Left lung (tissue), 10 donors: ENCODE data around the gene FMO3. TPM values are rescaled to one million over a fixed set of nuclear protein-coding genes. Genes with fewer than 3 reads are reported as not detected.

Source experiments
- ATAC-seq: fragments of 200-7000 bp; cut with Tn5 transposase; one replicate; pipeline ENCODE4 v1.9.1; 2020; ENCODE audit warnings: moderate library complexity
- DNase-seq, 4 donors: peaks; one replicate each; pipeline ENCODE4 v3.0.0-alpha.2; 2013 to 2020
- H3K27ac ChIP-seq, 2 donors: fragments of 200-600 bp; sonication (generic) in 1 of 2; one replicate each; pipeline versions ENCODE4 v1.5.0 to v1.8.0; 2020 to 2021
- H3K27me3 ChIP-seq, 2 donors: fragments of 200-600 bp; sonication (generic) in 1 of 2; one replicate each; pipeline versions ENCODE4 v1.5.0 to v1.8.0; 2020 to 2021
- H3K36me3 ChIP-seq, 2 donors: fragments of 200-600 bp; sonication (generic) in 1 of 2; one replicate each; pipeline versions ENCODE4 v1.5.0 to v1.8.0; 2020 to 2021
- H3K4me1 ChIP-seq, 2 donors: fragments of 200-600 bp; one replicate each; pipeline ENCODE4 v1.8.0; 2021
- H3K4me3 ChIP-seq, 2 donors: fragments of 200-600 bp; sonication (generic) in 1 of 2; one replicate each; pipeline versions ENCODE4 v1.5.0 to v1.8.0; 2020 to 2021; ENCODE audit warnings: mild to moderate bottlenecking in 1 of 2
- H3K9me3 ChIP-seq, 2 donors: fragments of 200-600 bp; sonication (generic) in 1 of 2; one replicate each; pipeline versions ENCODE4 v1.5.0 to v1.8.0; 2020 to 2021
- CTCF ChIP-seq, 2 donors: fragments of 200-600 bp; sonication (generic) in 1 of 2; IDR thresholded peaks; one replicate each; pipeline versions ENCODE4 v1.5.0 to v1.8.0; 2021; ENCODE audit warnings: antibody characterized with exemption in 2 of 2
- intact Hi-C, 2 donors: fragments of 100-400 bp; cut with DNase I; formaldehyde crosslinking; loops; one replicate each; pipeline versions ENCODE4 v1.11.2 to v1.14.2; 2022
- polyA plus RNA-seq, 6 donors: library from polyadenylated mRNA; unstranded; fragments of 120-200 nt; gene quantifications; one replicate each; pipeline ENCODE4 v1.2.1, GENCODE V29; 2013; ENCODE audit not compliant: insufficient read length in 6 of 6
- total RNA-seq, 2 donors: library from RNA; stranded (reverse); fragmentation: NEBNext Ultra II Directional; extraction: Animal tissue kit (Norgen Biotek cat#: 25700); gene quantifications; one replicate each; pipeline ENCODE4 v1.2.1, GENCODE V29; 2021
- donor health status: DM: no; HTN: yes; CAD: no.
- donor health status: DM: no; HTN: no; CAD: no.

Gene FMO3
- total and polyA plus RNA-seq, 8 donors: 0.97 to 5.4 (median 1.7) TPM

- no peak for TF ChIP-seq CTCF (IDR thresholded peaks at IDR 0.05)
- Histone ChIP-seq H3K4me1 (no peaks in the 10 kb centered on the region), H3K9me3 (no peaks in the 10 kb centered on the region), H3K36me3 (no peaks in the 10 kb centered on the region), H3K27ac (no peak overlapping the region), H3K4me3 (no peak overlapping the region), H3K27me3 (no peaks in the 10 kb centered on the region)
- ATAC-seq: no peak
- intact Hi-C loops: no loop called here
- no peak for DNase-seq
Measured at GRCh38 chr1:171113382-171113781, 22.7 kb downstream of the FMO3 start.

GRCh38 chr1:171115280-171115897, 24.7 kb downstream of the FMO3 start:
- H3K9me3 ChIP-seq: no peaks in the 10 kb centered on the region
- DNase-seq (no peak), ATAC-seq (no peak)
- no peak for TF ChIP-seq CTCF (IDR thresholded peaks at IDR 0.05)
- no peaks in the 10 kb centered on the region for H3K4me1 ChIP-seq
- no peaks in the 10 kb centered on the region for H3K36me3 ChIP-seq
- H3K4me3 ChIP-seq: no peak overlapping the region
- no peaks in the 10 kb centered on the region for H3K27me3 ChIP-seq
- intact Hi-C loops: no loop called here
- peak overlapping the region in 1 of 2 donors; percentile 31 for H3K27ac ChIP-seq

- Histone ChIP-seq H3K27me3 (no peaks in the 10 kb centered on the region), H3K9me3 (no peaks in the 10 kb centered on the region), H3K36me3 (no peaks in the 10 kb centered on the region), H3K4me1 (no peaks in the 10 kb centered on the region), H3K27ac (peak overlapping the region in 1 of 2 donors; percentile 24), H3K4me3 (no peak overlapping the region)
- intact Hi-C loops: no loop called here
- DNase-seq (no peak), ATAC-seq (no peak)
- TF ChIP-seq CTCF (IDR thresholded peaks at IDR 0.05): no peak
Measured at GRCh38 chr1:171116676-171117075, 26.0 kb downstream of the FMO3 start.

- H3K36me3 ChIP-seq: no peaks in the 10 kb centered on the region
- peak overlapping the region in 1 of 2 donors; percentile 24 for H3K27ac ChIP-seq
- no peak for TF ChIP-seq CTCF (IDR thresholded peaks at IDR 0.05)
- no peak overlapping the region for H3K4me3 ChIP-seq
- DNase-seq (no peak), ATAC-seq (no peak)
- intact Hi-C loops: no loop called here
- no peaks in the 10 kb centered on the region for H3K9me3 ChIP-seq
- H3K4me1 ChIP-seq: no peaks in the 10 kb centered on the region
- H3K27me3 ChIP-seq: no peaks in the 10 kb centered on the region
Measured at GRCh38 chr1:171117085-171117484, 26.4 kb downstream of the FMO3 start.

GRCh38 chr1:171119648-171120047, 28.9 kb downstream of the FMO3 start:
- no peak for TF ChIP-seq CTCF (IDR thresholded peaks at IDR 0.05)
- Histone ChIP-seq H3K4me3 (no peak overlapping the region), H3K27me3 (no peaks in the 10 kb centered on the region), H3K4me1 (no peaks in the 10 kb centered on the region), H3K9me3 (no peaks in the 10 kb centered on the region), H3K36me3 (no peaks in the 10 kb centered on the region), H3K27ac (no peak overlapping the region)
- DNase-seq (no peak), ATAC-seq (no peak)
- intact Hi-C loops: no loop called here
